ENCODE results near the gene ANKMY1.

Gene ANKMY1

DNA sequence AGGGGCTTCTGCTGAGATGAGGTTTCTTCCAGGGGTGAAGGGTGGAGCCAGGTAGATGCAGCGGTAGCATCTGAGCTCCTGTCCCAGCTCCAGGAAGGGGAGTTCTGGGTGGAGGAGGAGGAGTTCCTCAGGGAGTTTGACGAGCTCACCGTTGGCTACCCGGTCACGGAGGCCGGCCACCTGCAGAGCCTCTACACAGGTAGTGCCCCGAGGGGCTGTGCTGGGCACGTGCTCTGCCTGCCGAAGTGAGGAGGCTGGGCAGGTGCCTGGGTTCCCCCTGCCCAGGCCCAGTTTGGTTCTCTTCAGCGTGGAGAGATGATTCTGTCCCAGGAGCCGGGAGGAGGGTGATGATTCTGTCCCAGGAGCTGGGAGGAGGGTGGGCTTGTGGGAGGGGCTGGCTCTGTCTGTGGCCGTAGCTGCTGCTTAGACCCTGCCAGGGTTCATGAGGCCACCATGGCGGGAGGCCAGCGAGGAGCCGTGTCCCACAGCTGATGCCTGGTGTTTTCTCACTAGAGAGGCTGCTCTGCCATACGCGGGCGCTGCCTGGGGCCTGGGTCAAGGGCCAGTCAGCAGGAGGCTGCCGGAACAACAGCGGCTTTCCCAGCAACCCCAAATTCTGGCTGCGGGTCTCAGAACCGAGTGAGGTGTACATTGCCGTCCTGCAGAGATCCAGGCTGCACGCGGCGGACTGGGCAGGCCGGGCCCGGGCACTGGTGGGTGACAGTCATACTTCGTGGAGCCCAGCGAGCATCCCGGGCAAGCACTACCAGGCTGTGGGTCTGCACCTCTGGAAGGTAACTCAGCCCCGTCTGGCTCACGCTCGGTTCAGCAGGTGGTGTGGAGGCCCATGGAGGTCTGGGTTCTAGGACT, 37.0 kb upstream of the ANKMY1 start:
- DNase-seq: no peak

DNA sequence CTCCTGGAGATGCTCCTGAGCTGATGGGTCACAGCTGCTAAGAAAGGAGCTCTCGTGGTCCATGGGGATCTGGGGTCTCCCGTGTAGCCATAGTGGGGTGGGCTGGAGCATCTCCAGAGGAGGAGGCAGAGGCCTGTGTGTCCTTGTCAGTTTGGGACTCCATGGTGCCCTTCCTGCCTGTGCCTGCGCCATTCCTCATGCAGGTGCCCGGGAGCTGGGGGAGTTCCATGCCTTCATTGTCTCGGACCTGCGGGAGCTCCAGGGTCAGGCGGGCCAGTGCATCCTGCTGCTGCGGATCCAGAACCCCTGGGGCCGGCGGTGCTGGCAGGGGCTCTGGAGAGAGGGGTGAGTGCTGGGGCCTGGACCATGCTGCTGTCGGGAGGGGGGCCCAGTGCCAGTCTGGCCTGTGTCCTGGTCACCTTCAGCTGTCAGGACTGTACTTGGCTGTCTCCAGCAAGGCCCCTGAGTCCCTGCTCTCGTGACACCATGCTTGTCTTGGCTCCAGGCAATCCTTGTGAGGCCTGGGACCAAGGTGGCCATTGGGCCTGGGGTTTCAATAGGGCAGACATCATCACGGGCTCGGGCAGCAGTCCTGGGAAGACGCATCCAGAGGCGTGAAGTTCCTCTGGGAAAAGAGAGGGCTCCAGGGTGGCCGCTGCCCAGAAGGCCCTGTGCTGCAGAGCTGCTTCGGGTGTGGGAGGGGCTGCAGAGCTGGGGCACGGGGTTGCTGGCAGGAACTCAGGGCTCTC, 36.1 kb upstream of the ANKMY1 start:
- DNase-seq: no peak

DNA sequence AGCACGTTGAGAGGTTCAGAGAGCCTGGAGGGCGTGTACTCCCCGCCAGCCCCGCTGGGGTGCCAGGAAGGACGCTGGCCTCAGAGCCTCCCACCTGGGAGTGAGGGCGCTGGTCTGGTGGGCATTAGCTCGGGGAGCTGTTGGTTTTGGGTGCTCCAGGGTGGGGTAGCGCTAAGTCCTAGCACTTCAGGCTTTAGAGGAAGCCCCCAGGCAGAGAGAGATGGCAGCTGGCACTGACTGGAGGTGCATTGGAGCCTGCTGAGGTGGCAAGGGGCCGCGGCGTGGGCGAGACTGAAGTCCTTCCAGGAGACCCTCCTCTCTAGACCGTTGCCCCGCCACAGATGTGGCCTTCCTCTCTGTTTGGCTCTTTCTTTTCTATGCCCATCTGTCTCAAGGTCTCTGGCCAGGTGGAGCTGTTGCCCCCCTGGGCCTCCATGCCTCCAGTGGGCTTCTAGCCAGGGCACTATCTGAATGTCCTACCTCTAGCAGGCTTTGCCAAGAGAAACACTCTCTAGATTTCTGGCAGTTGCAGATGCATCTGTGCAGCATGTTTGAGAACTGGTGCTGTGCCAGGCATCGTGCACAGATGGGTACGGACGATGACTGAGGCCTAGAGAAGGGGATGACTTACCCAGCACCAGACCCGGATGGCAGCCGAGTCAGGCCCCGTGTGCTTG, 35.4 kb upstream of the ANKMY1 start:
- peak; percentile 86 for DNase-seq

DNA sequence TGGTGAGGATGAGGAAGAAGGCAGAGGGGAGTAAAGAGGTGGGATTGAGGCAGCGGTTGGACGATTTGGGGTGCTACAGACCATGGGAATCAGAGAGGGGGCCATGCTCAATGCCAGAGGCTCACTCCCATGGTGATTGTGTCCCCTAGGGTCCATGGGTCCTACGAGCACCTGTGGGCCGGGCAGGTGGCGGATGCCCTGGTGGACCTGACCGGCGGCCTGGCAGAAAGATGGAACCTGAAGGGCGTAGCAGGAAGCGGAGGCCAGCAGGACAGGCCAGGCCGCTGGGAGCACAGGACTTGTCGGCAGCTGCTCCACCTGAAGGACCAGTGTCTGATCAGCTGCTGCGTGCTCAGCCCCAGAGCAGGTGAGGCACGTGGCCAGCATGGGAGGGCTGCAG, 34.0 kb upstream of the ANKMY1 start:
- no peak for DNase-seq

DNA sequence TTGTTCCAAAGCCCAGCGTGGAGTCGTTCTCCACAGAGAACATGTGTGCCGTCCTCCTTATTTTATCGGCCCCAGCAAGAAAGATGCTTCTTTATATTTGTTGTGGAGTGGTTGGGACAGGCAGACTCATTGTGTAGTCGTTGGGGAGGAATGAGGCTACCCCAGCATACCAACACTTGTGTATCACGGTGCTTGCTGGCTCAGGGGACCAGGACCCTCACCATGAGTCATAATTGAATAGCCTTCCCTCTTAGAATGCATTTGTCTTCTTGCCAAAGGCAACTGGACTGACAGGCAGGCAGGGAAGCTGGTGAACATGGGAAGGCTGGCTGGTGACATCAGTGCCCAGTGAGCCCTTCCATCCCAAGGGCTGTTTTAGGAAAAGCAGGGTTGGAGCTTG, 33.4 kb upstream of the ANKMY1 start:
- no peak for DNase-seq

DNA sequence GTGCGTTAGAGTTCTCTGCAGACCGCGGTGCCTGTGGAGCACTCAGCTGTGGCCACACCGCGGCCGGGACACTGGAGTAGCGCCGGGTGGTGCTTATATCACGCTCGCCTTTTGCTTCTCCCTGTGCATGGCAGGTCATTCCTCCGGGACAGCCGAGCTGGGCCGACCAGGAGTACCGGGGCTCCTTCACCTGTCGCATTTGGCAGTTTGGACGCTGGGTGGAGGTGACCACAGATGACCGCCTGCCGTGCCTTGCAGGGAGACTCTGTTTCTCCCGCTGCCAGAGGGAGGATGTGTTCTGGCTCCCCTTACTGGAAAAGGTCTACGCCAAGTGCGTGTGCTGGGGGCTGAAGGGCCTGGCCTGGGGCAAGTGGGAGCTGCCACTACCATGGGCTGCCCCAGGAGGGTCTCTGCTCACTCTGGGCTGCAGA, 32.9 kb upstream of the ANKMY1 start:
- DNase-seq: no peak

DNA sequence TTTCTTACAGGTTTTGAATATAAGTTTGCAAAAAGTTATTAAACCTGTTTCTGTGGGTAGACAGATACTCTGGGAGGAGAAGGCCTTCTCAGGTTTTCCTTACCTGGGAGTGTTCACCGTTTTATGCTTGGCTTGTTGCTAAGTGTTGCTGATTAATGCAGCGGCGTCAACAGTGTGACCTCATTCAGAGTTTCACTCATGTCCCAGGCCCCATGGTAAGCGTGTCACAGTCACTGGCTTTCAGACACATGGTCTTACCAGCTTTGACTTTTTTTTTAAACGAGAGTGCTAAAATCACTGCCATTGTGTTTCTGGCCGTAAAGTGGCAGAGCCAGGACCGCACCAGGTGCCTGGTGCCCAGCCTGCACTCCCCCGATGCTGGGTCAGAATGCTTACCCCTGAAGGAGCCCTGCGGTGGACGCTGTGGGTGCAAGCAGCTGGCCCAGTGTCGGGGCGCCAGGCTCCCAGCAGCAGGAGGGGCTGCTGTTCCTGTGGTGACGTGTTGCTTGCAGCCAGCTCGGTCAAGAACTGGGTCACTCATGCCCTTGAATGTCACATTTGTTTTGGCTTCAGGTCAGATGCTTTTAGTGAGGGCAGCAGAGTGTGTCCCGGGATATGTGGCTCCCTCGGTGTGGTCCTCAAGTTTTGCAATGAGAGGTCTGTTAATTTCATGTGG, 32.2 kb upstream of the ANKMY1 start:
- no peak for DNase-seq

DNA sequence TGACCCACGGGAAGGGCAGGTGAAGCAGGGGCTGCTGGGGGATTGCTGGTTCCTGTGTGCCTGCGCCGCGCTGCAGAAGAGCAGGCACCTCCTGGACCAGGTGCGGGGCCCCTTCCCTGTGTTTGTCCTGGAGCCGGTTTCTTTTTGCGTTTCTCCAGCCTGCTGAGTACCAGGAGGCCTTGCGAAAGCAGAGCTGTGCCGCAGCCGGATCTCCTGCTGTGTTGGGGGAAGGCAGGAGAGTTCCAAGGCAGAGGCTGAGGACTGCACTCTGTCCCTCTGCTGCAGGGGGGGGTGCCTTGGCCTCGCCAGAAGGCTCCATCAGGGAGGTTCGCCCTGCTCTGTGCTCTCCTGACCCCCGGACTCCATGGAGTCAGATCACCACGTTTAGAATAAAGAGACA, 31.6 kb upstream of the ANKMY1 start:
- no peak for DNase-seq

DNA sequence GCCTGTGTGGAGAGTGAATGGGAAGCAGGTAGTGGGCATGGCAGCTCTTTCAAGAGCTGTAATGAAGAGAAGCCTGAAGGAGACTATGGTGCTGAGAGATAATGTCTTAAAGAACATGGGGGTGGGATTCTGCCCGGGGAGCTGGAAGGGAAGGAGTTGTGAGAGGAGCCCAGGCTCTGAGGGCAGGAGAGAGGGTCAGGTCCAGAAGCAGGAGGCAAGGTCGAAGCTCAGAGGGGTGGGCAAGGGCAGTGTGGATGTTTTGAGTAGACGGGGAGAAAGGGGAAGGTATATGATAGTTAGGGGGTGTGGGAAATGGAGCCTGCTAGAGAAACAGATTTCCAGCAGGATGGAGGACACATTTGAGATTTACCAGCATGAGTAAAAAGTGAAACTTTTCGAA, 30.9 kb upstream of the ANKMY1 start:
- no peak for DNase-seq

DNA sequence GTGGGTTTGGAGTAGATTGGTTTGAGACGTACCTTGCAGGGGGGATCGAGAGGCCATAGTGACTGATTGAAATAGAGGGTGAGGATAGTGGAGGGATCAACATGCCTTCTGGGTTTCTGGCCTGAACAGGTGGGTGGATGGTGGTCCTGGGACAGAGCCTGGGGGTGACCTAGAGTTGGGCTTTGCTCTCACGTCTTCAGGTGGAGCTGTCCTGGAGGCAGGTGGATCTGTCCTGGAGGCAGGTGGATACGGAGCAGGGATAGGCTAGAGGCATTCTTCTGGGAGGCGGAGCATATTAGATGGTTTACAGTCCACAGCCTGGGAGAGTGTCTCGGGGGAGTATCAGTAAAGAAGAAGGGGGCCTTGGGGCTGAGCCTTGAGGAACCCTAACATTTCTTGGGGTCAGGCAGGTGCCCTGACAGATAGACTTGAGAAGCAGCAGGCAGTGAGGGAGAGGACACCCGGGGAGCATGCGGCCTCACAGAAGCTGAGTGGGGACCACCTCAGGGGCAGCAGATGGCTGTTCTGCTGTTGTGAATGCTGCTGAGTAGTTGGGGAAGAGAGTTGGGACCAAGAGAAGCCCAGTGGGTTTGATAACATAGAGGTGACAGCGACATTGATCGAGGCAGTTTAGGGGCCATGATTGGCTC, 30.3 kb upstream of the ANKMY1 start:
- no peak for DNase-seq

DNA sequence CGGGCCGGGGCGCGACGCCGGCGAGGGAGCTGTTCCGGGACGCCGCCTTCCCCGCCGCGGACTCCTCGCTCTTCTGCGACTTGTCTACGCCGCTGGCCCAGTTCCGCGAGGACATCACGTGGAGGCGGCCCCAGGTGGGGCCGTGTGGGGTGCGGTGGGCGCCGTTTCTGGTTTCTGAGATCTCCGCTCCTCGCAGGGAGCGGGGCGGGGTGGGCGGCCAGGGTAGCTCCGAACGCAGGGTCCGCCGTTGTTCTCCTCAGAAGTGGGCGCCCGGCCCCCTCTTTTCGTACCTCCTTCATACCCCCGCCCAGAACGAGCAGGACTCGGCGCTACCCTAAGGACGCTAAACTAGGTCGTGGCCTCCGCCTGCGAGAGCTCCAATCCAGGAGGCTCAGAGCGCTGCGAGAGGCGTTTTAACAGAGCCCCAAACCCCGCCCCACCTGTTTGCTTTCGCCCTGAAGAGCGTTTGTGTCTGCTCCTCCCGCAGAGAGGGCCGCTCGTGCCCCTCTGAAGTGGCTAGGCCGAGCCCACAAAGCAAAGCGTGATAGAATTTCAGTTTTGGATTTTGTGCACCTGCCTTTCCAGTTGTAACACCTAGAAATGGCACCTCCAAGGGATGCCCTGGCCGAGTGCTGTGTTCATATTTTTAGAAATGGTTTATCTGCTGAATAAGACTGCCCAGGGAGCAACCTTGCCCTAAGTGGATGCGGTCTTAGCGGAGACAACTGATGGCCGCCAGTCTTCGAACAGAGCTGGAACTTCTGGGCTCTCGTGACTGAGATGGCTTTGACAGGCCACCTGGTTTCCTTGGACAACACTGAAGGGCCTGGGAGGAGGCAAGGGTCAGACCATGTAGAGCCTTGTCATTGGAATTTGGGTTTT, 29.4 kb upstream of the ANKMY1 start:
- peak; percentile 32 for DNase-seq

DNA sequence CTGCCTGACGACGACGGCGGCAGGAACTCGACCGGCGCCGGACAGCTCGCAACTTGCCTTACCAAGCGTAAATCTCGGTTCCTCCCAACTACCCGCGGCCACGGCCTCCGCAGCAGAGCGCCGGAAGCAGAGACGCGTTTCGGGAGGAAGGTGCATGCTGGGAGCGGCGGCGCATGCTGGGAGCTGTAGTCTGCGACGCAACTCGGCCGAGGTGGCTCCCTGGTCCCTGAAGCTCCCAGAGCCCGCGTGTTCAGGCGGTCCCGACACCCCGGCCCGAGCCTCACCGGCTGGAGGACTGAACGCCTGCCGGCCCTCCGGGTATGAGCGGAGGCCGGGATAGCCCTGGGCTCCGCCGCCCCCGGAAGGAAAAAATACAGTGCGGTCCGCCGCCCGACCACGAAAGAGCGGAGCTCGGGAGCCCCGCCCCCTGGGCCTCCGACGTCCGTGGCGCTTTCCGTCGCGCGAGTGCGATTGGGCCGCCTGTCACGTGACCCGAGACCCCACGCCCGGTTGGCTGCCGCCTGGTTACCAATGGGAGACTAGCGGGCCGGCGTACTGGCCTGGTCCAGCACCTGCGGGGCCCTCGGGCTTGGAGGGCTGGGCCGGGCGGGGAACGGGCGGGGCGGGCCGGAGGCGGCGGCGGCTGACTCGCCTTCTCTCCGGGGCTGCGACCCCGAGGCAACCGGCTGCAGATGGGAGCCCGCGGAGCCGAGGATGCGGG, 28.6 kb upstream of the ANKMY1 start, which contains the start of gene CAPN10:
Gene CAPN10, plus strand, starts transcription at position 537 of the 721 bp plus-strand sequence. Its CDS starts 178 bp downstream, at position 715.
- peak; percentile 72 for DNase-seq

DNA sequence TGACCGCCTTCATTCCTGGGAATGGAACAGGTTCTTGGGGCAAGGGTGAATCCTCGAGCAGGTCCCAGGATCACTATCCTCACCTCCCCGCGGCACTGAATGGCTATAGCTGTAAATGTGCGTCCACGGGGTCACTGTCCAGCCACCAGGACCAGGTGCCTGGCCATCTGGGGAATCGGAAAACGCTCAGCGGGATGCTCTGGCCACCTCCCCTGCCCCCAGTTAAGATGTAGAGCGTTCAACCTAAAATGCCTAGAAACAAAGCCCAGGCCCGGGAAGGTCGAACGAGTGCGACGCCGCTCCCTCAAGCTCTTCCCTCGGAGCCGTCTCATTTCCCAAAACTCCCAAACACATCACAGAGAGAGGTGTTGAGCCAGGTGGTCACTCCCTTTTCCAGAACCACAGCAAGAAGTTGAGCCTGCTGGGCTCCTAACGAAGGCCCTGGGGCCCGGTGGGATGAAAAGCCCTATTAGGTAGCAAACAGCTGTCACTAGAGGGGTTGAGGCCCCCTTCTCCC, 28.0 kb upstream of the ANKMY1 start:
- no peak for DNase-seq

DNA sequence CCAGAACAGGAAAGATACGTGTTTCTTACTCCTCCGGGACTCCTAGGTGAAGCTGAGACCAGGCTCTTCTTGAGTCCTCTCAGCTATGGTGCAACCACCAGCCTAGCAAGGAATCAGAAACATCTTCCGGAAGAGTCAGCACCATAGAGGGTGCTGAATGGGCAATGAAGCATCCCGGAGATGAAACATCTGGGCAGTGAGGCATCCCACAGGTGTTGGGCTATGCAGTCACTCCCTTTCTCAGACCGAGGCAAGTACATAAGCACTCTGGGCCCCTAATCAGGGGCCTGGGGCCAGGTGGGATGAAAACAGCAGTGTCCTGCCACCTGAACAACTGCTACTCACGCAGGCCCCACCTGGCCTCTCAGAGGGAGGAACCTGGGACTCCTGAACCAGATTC, 27.3 kb upstream of the ANKMY1 start:
- no peak for DNase-seq

DNA sequence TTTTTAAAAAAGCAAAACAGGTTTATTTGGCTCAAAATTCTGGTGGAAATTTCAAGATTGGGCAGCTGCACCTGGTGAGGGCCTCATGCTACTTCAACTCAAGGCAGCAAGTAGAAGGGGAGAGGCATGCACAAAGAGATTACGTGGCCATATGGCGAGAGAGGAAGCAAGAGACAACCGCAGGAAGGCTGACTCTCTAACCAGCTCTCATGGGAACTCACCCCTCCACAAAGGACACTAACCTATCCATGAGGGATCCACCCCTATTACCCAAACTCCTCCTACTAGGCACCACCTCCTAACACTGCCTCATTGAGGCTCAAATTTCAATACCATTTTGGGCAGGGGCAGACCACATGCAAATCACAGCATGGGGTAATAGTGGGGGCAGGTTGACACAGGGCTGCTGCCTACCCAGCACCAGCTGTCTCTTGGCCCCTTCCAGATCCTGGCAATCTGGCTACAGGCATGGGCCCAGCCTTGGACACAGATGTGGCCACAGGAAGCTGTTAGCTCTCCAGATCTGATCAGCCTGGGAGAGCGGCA, 26.8 kb upstream of the ANKMY1 start:
- peak; percentile 99 for DNase-seq

DNA sequence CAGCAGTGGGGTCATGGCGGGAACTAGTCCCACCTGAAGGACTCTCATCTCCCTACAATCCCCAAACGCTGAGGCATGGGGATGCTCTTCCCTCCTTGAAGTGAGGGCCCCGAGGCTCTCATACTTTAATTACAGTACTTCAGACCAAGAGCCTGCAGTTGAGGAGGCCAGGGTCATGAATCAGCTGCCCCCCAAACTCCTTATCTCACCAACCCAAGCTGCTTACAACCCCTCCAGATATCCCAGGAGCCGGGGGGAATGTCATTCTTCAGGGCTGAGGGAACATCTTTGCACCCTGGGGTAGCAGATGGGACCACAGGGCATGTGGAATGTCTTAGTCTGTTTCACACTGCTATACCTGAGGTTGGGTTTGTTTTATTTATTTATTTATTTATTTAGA, 26.0 kb upstream of the ANKMY1 start:
- no peak for DNase-seq

DNA sequence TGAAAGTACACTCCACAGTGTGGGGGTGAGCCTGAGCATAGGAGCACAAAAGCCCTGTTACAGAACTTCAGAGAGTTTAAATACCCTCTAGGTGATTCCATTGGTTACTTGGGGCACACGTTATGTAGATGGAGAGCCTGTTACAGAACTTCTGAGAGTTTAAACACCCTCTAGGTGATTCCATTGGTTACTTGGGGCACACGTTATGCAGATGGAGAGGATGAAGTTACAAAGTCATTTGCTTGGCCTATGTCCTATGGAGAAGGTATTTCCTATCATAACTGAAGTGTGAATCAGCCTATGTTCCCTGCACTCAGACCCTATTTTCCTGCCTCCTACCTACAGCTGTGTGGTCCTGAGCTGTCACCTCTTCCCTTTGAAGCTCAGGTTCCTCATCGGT, 25.0 kb upstream of the ANKMY1 start:
- no peak for DNase-seq

DNA sequence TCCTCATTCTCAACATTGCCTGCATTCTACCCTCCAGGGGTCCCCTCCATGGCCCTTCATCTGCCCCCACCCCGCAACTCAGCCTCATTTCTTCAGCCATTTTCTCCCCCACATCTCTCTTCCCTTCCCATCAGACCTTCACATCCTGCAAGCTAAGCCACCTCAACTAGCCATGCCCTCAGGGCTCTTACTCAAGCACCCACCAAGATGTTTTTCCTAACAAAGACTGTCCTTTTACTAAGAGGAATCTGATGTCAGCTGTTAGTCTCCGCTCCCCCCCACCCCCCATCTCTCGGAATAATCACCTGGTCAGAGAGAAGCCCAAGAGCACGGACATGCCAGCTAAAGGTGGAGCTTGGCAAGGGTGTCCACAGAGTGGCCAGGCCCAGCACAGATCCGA, 24.0 kb upstream of the ANKMY1 start:
- DNase-seq: no peak

DNA sequence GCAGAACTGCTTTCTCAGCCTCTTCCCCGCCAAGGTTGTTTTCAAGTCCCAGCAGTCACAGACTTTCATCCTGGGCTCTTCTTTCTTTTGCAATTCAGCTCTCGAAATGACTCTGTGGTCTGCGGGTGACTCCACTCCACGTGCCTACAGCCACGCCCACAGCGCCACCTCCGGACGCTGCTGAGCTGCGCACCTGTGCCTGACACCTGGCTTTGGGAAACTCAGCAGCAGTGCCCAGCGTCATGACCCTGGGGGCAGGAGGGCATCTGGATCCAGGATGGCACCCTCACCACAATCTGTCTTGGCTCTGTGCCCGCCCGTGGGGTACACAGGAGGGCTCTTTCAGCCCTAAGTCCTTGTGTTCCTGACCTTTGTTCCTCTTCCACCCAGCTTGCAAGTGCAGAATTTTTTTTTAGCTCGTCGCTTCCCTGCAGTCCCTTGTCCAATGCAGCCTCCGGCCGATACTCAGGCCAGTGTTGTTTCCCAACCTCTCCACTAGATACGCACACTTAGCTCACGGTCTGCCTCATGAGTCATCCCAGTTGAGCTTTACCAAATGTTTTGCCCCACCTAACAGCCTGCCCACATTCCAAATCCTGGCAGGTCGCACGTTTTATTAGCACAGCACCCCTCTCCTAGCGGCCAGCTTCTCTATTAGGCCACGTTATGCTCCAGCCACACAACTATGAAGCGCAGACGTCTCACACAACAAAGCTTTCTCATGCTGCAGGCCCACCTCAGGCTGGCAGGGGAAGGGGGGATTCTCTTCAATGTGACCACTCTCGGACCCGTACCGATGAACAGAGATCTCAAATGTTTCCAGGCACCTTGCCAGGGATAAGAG, 22.2 kb upstream of the ANKMY1 start:
- peak; percentile 91 for DNase-seq

Measured in DMS 273 treated with DMSO at 0.1 percent for 48 hours (cell line).